NCI-H226 (cell line): ENCODE results near the gene FGF14.
"Not testable (repeated sequence)": the region's sequence is repeated elsewhere in the genome, so short reads cannot be mapped to it uniquely, and the experiment has no call there.

Experiments
- DNase-seq: peaks from one replicate; pipeline ENCODE4 v3.0.0-alpha.2; 2015

FGF14 gene

GRCh38 chr13:102187313-102187712 lies 214.5 kb downstream of the FGF14 start:
- DNase-seq, result no peak

DNA sequence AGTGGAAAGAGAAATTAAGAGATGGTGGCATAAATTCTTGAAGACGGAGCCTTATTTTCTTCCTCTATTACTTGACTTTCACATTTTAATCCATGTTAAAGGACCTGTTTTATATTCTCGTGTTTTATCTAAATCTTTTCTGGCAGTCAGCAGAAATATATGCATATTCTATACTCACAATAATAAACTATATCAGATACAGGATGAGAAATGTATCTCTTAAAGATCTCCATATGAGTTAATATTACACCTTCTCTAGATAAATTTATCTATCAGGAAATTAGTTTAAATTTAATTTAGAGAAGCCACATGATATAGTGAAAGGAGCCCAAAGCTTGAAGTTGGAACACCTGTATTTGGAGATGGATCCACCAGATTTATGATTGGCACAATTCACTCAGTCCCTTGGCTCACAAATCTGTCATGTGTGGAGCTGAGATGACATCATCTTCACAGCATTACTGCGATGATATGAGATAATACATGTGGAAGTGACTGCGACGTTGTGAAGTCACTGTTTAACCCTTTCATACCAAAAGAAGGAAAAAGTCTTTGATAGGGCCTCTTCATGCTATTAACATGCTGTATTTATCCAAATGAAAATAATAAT lies 216.4 kb downstream of the FGF14 start:
- no peak for DNase-seq

- DNase-seq, result no peak
Measured at GRCh38 chr13:102183509-102184182, 218.2 kb downstream of the FGF14 start.

DNA sequence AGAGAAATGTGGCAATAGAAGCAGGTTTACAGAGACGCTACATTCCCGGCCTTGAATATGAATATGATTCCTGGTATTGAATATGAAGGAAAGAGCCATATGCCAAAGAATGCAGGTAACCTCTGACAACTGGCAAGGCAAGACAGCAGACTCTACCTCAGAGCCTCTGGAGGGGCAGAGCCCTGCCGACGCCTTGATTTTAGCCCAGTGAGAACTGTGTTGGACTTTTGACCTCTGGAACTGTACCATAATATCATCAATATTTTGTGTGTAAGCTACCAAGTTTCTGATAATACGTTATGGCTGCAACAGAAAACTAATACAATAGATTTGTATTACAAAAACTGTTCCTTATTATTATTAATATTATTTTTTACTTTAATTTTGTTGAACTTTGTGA lies 219.7 kb downstream of the FGF14 start:
- no peak for DNase-seq

GRCh38 chr13:102177431-102177830 lies 224.4 kb downstream of the FGF14 start:
- DNase-seq, result no peak

- no peak for DNase-seq
Measured at GRCh38 chr13:102176846-102177245, 225.0 kb downstream of the FGF14 start.

GRCh38 chr13:102172406-102172805 lies 229.4 kb downstream of the FGF14 start:
- DNase-seq, result no peak

DNA sequence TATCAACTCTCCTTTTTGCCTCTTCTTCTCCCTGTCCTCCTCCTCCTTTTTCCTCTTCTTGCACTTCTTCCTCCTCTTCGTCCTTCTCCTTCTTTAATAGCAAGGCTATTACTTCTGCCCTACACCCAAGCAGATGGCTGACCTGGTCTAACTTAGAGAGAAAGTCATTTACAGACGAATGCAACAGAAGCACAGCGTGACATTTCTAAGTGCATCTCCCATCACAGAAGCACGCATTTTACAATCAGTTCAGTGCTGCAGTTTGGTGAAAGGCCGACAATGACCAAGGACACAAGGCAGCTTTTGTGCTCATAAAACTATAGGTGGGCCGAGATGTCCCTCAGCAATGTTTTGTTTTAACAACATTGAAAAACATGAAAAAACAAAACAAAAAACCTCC lies 231.5 kb downstream of the FGF14 start:
- no peak for DNase-seq

- DNase-seq, result no peak
Measured at GRCh38 chr13:102169471-102170015, 232.3 kb downstream of the FGF14 start.

DNA sequence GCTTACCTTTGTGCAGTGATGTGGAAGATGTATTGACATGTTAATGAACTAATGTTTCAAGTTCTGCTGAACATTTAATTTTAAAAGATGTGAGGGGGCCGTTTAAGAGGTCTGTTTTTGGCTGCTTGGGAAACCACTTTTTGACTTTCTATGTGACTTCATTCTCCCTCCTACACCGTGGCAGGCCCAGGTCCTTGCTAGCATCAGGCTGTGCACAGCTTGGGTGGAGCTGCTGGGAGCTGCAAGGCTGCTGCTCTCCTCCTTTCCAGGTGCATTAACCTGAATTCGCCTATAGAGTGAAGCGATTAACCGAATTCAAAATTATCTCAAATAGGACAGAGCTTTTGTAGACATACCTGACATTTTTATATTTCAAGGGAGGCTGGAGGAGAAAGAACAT lies 249.1 kb downstream of the FGF14 start:
- no peak for DNase-seq

DNA sequence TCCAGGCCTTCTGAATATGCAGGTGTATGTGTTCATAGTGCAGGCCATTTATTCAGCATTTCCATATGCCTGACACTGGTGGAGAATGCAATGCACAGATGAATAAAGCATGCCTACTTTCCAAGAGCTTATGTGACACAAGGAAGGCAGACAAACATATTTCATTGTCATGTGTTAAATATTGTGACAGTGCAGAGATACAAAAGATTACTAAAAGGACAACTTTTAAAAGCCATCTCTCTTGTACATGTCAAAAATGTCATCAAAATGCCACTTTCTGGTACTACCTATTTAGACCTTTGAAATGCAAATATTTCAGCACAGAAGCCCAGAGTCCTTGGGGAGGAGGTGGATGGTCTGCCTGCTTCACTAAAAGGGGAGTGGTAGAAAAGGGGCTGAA lies 254.5 kb downstream of the FGF14 start:
- DNase-seq, result no peak

DNA sequence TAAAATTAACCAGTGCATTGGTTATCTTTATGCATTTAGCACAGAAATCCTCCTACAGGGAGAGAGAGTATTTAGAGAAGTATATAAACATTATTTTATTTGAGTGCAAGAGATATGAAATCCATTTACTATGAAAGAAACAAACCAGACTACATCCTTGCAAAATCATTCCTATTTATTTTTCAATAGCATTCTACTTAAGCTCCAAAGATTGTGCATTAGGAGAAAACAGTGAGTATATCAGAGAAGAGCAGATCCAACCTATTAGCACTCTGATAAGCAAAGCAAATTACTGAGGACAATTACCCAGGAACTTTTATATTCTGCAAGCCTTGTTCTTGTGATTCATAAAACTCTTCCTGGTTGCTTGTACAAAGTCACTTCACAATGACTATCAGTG lies 256.1 kb downstream of the FGF14 start:
- DNase-seq, result no peak

- no peak for DNase-seq
Measured at GRCh38 chr13:102142473-102142826, 259.4 kb downstream of the FGF14 start.

DNA sequence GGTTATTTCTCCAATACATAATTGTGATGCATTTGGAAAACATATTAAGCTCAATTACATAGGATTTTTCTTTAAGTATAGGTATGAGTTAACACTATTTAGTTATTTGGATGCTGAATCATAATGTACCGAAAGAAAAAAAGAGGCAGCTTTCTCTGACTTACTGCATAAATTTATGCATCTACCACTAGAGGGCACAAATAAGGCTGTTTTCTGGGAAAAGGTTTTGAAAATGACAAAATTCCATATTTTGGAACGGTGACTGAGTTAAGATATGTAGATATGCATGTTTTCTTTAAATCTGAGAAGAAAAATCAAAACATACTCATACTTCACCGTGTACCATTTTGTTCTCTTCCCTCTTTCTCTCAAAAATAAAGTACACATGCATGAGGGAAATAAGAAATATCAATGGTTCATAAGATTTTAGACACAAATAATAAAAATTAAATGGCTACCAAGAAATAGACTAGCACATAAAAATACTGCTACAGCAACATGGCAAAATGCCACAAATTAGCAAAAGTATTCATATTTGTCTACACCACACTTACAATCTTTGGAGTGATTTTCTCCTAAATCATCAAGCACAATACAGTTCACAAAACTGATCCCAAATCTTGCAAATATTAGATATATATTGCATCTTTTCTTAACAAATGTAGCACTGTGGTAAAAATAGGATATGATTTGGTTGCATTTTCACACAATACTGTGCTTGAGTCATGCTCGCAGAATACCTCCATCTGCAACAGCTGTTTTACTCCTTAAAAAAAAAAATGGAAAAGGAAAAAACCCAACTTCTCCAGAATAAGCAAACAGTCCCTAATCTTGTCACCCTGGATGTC lies 260.0 kb downstream of the FGF14 start:
- no peak for DNase-seq

DNA sequence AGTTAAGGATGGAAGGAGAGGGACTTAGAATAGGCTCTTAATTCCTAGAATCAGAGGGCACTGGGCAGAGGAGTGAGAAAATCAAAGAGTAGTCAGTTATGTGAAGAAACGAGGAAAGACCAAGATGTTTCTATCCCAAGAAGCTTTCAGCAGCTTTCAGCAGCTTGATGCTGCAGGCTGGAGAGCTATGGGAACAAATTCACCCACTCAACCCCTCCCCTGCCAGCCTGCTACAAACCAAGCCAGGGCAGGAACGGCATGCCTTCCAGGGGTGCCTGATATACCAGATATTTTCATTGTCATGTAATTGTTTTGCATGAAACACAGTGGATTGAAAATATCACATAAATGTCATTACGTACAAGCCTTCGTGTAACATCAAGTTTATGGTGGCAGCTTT lies 262.2 kb downstream of the FGF14 start:
- no peak for DNase-seq

- no peak for DNase-seq
Measured at GRCh38 chr13:102138635-102139190, 263.1 kb downstream of the FGF14 start.

GRCh38 chr13:102137904-102138303 lies 263.9 kb downstream of the FGF14 start:
- not testable (repeated sequence) for DNase-seq

- no peak for DNase-seq
Measured at GRCh38 chr13:102136735-102137296, 265.0 kb downstream of the FGF14 start.

GRCh38 chr13:102132777-102133295 lies 269.0 kb downstream of the FGF14 start:
- no peak for DNase-seq

GRCh38 chr13:102131246-102131645 lies 270.6 kb downstream of the FGF14 start:
- no peak for DNase-seq

DNA sequence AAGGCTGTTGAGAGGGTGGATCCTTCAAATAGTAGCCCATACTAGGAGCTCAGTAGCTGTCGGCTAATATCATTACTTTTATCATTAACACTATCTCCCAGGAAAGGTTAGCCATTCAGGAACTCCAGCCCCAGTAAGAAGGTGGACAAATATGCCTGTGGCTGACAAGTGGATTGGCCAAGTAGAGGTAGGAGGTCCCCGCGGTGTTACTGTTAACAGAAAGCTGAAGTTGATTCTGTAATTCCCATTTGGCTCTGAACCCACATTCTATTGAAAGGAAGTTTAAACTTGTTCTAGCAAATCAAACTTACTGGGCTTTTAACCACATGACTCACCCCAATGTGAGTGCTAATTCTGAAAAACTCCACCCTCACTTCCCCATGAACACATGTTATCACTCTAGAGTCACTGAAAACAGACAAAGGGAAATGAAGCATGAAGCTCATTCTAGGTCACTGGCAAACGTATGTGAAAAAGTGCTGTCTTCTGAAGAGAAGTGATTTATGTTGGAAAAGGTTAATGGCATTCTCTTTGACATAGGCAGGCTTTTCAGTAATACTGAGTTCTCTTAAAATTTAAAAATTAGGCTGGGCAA lies 273.5 kb downstream of the FGF14 start:
- DNase-seq, result no peak

DNA sequence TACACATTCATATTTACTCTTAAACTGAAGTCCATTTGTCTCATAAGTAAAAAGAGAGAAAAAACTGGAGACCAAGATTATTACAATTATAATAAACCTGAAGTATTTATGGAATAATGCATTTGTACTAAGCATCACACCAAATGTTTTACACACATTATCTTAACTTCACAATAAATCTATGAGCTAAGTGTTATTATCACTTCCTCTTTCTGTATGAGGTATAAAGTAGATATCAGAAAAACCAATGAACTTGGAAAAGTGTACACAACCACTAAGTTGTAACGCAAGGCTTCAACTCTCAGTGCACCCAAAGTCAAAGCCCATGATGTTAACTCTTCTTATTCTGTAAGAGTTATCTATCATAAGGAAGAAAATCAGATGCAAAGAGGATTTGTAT lies 274.7 kb downstream of the FGF14 start:
- DNase-seq, result no peak

DNA sequence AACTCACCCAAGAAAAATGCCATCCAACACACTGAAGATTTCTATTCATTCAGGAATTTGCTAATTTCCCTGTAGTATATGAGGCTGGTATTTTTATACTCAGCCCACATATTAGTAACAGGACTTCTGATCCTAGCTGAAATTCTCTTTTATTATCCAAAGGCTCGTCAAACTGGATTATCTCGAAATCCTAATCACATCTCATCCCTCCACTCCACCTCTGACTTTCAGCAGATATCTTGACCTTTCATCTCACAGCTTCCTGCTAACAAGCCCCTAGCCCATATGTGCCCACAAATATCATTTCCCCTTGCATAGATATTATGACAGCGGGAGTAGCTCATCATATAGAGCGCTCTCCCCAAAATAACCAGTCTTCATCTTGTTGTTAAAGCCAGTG lies 279.7 kb downstream of the FGF14 start:
- no peak for DNase-seq
